ENCODE measurements around the gene PFDN1. TPM values are rescaled to one million over a fixed set of nuclear protein-coding genes. Genes with fewer than 3 reads are reported as not detected.

PFDN1 gene
- total and polyA plus RNA-seq, 12 donors: 49.1 to 194 (median 86.8) TPM

- Histone ChIP-seq H3K4me3 (no peak overlapping the region), H3K36me3 (replicated peaks in 1 of 2) (peaks cover 0 to 14% of the 10 kb centered on the region in 2 donors), H3K27me3 (no peaks in the 10 kb centered on the region), H3K27ac (no peak overlapping the region), H3K9me3 (replicated peaks in 1 of 3) (no peaks in the 10 kb centered on the region), H3K4me1 (replicated peaks in 1 of 2) (peaks cover 0 to 6% of the 10 kb centered on the region in 2 donors)
- no peak for DNase-seq
- intact Hi-C loops (cut with DNase I): loop anchor here in 1 of 2 donors (5.0 kb wide), 1 partner anchor 63 kb away; no protein-coding TSS in a partner anchor
- WGBS, 4 donors: 74 to 81% (median 76%) methylated on average over 5 of the region's 5 CpGs
- TF ChIP-seq CTCF (IDR thresholded peaks at IDR 0.05) (no peak), POLR2A (IDR thresholded peaks at IDR 0.05) (no peak)
These were observed 27.0 kb upstream of the PFDN1 start for GRCh38 chr5:140329739-140330481.

- Histone ChIP-seq H3K36me3 (replicated peaks in 1 of 2) (peaks cover 0 to 5% of the 10 kb centered on the region in 2 donors), H3K4me1 (replicated peaks in 1 of 2) (peaks cover 11 to 23% of the 10 kb centered on the region in 2 donors), H3K9me3 (replicated peaks in 1 of 3) (no peaks in the 10 kb centered on the region), H3K4me3 (no peak overlapping the region), H3K27me3 (no peaks in the 10 kb centered on the region), H3K27ac (no peak overlapping the region)
- intact Hi-C loops (cut with DNase I): no loop called here
- WGBS, 4 donors: 84 to 88% (median 85%) methylated on average over 8 of the region's 8 CpGs
- TF ChIP-seq CTCF (IDR thresholded peaks at IDR 0.05) (no peak), POLR2A (IDR thresholded peaks at IDR 0.05) (no peak)
- DNase-seq: no peak
These were observed 25.3 kb upstream of the PFDN1 start for GRCh38 chr5:140328036-140328764.

- WGBS, 4 donors: 58 to 65% (median 59%) methylated on average over 2 of the region's 2 CpGs
- H3K9me3 ChIP-seq (replicated peaks in 1 of 3): no peaks in the 10 kb centered on the region
- intact Hi-C loops (cut with DNase I): no loop called here
- DNase-seq: no peak
- no peak overlapping the region for H3K4me3 ChIP-seq
- no peak overlapping the region for H3K27ac ChIP-seq
- H3K4me1 ChIP-seq (replicated peaks in 1 of 2): peaks cover 17 to 29% of the 10 kb centered on the region in 2 donors
- no peaks in the 10 kb centered on the region for H3K27me3 ChIP-seq
- peaks cover 0 to 2% of the 10 kb centered on the region in 2 donors for H3K36me3 ChIP-seq (replicated peaks in 1 of 2)
- TF ChIP-seq POLR2A (IDR thresholded peaks at IDR 0.05) (no peak), CTCF (IDR thresholded peaks at IDR 0.05) (no peak)
These were observed 24.7 kb upstream of the PFDN1 start for GRCh38 chr5:140327589-140327988.

- Histone ChIP-seq H3K9me3 (replicated peaks in 1 of 3) (no peaks in the 10 kb centered on the region), H3K4me1 (replicated peaks in 1 of 2) (peaks cover 22 to 39% of the 10 kb centered on the region in 2 donors)
- TF ChIP-seq POLR2A (IDR thresholded peaks at IDR 0.05): no peak
These were observed 22.6 kb upstream of the PFDN1 start for GRCh38 chr5:140325486-140325885.

More at GRCh38 chr5:140325486-140325885, 22.6 kb upstream of the PFDN1 start:
- Histone ChIP-seq H3K36me3 (replicated peaks in 1 of 2) (no peaks in the 10 kb centered on the region), H3K27ac (peak overlapping the region in 1 of 5 donors; percentile 95), H3K4me3 (no peak overlapping the region), H3K27me3 (no peaks in the 10 kb centered on the region)
- no peak for DNase-seq
- intact Hi-C loops (cut with DNase I): no loop called here
- 86 to 90% (median 89%) methylated on average over 3 of the region's 3 CpGs for WGBS, 4 donors

Measured in adrenal gland (tissue), 12 donors.